H1 (cell line): ENCODE results near the gene NCAPD2. TPM values are rescaled to one million over a fixed set of nuclear protein-coding genes. Genes with fewer than 3 reads are reported as not detected.

Source experiments
- CTCF ChIA-PET: fragments of 300-600 bp; sonication (Branson Sonifier 250); formaldehyde crosslinking; loops from one replicate; lab custom pipeline; 2021; ENCODE audit not compliant: partially characterized antibody; lab: Charles Lee
- POLR2A ChIA-PET: fragments of 300-600 bp; sonication (Branson Sonifier 250); formaldehyde crosslinking; loops from one replicate; lab custom pipeline; 2021; ENCODE audit warnings: inconsistent platforms; ENCODE audit not compliant: partially characterized antibody; lab: Charles Lee
- DNase-seq, 2 experiments: peaks; one replicate each; pipeline versions ENCODE4 v3.0.0 to v3.0.0-alpha.2; 2010 to 2022; ENCODE audit warnings: low spot score in 2 of 2, low read depth in 1 of 2, mixed read lengths in 1 of 2
- FAIRE-seq: peaks from 2 replicates; lab custom pipeline; 2011; peaks lifted over from hg19 to GRCh38; lab: Jason Lieb, UNC
- H2AFZ ChIP-seq: 2 replicates; pipeline ENCODE4 v1.8.1; 2012; ENCODE audit warnings: low read length, inconsistent platforms
- H2AK5ac ChIP-seq: 2 replicates; pipeline ENCODE4 v1.6.1; 2013; ENCODE audit warnings: low read depth, low read length
- H2BK120ac ChIP-seq: replicated peaks from 2 replicates; pipeline ENCODE3; 2013; ENCODE audit warnings: low read depth, low read length, inconsistent platforms
- H2BK12ac ChIP-seq: 2 replicates; pipeline ENCODE4 v1.6.1; 2013; ENCODE audit warnings: low read depth, low read length
- H2BK15ac ChIP-seq: 2 replicates; pipeline ENCODE4 v1.6.1; 2013; ENCODE audit warnings: low read length
- H2BK20ac ChIP-seq: 2 replicates; pipeline ENCODE4 v1.6.1; 2013; ENCODE audit warnings: low read length
- H2BK5ac ChIP-seq: 2 replicates; pipeline ENCODE4 v1.6.1; 2013; ENCODE audit warnings: low read depth, low read length
- H3K14ac ChIP-seq: 2 replicates; pipeline ENCODE4 v1.6.1; 2013; ENCODE audit warnings: inconsistent platforms; ENCODE audit not compliant: insufficient read length
- H3K18ac ChIP-seq: 2 replicates; pipeline ENCODE4 v1.6.1; 2013; ENCODE audit warnings: low read length; ENCODE audit errors: extremely low read depth
- H3K23ac ChIP-seq: 2 replicates; pipeline ENCODE4 v1.6.1; 2013; ENCODE audit warnings: inconsistent platforms; ENCODE audit not compliant: insufficient read length
- H3K23me2 ChIP-seq: 2 replicates; pipeline ENCODE4 v1.6.1; 2013; ENCODE audit warnings: low read depth, low read length
- H3K27ac ChIP-seq: 2 replicates; pipeline ENCODE4 v1.6.1; 2011; ENCODE audit warnings: low read depth, low read length, inconsistent platforms
- H3K27me3 ChIP-seq, 4 experiments: replicated peaks in 1 of 4; 1 replicate in 1 of 4; 2 replicates in 3 of 4; pipeline versions ENCODE4 v1.6.1 to v1.8.1; 2011 to 2013; ENCODE audit warnings: low read length in 3 of 4, mild to moderate bottlenecking in 3 of 4, inconsistent platforms in 2 of 4, mixed read lengths in 2 of 4, moderate library complexity in 1 of 4; ENCODE audit not compliant: control insufficient read depth in 3 of 4, insufficient read depth in 3 of 4; ENCODE audit errors: extremely low read depth in 1 of 4
- H3K36me3 ChIP-seq, 4 experiments: 2 replicates each; pipeline versions ENCODE4 v1.6.1 to v1.8.1; 2011 to 2013; ENCODE audit warnings: mild to moderate bottlenecking in 4 of 4, low read length in 3 of 4, moderate library complexity in 2 of 4, control low read depth in 1 of 4, inconsistent platforms in 1 of 4; ENCODE audit not compliant: insufficient read depth in 4 of 4, control insufficient read depth in 2 of 4
- H3K4ac ChIP-seq: replicated peaks from 2 replicates; pipeline ENCODE3; 2013; ENCODE audit warnings: low read length, low read depth, mixed read lengths, inconsistent platforms; ENCODE audit not compliant: insufficient read length
- H3K4me1 ChIP-seq, 4 experiments: replicated peaks in 1 of 4; 1 replicate in 1 of 4; 2 replicates in 3 of 4; pipeline versions ENCODE4 v1.6.1 to v1.8.1; 2011 to 2013; ENCODE audit warnings: low read length in 3 of 4, inconsistent platforms in 2 of 4, mixed read lengths in 1 of 4; ENCODE audit not compliant: insufficient read depth in 4 of 4, control insufficient read depth in 3 of 4
- H3K4me2 ChIP-seq, 2 experiments: 2 replicates each; pipeline versions ENCODE4 v1.6.1 to v1.8.1; 2011 to 2013; ENCODE audit warnings: low read depth in 2 of 2, low read length in 2 of 2, control low read depth in 1 of 2, inconsistent platforms in 1 of 2, mild to moderate bottlenecking in 1 of 2; ENCODE audit not compliant: insufficient read depth in 1 of 2
- H3K4me3 ChIP-seq, 4 experiments: fragments of 200-600, 300-600 bp in 1 of 4; sonication (generic), shearing (Covaris generic), sonication (Bioruptor Twin) in 1 of 4; 2 replicates each; pipeline versions ENCODE4 v1.5.1 to v1.8.1; 2011 to 2016; ENCODE audit warnings: low read length in 4 of 4, low read depth in 3 of 4, control low read depth in 2 of 4, inconsistent platforms in 2 of 4, mild to moderate bottlenecking in 2 of 4, mixed read lengths in 1 of 4, moderate library complexity in 1 of 4; ENCODE audit not compliant: insufficient read depth in 2 of 4; ENCODE audit errors: extremely low read depth in 1 of 4
- H3K56ac ChIP-seq: replicated peaks from 2 replicates; pipeline ENCODE3; 2013; ENCODE audit warnings: low read depth, mild to moderate bottlenecking, mixed read lengths, low read length, inconsistent platforms; ENCODE audit not compliant: insufficient read length
- H3K79me1 ChIP-seq: 2 replicates; pipeline ENCODE4 v1.6.1; 2013; ENCODE audit warnings: low read depth, low read length, control low read depth
- H3K79me2 ChIP-seq, 2 experiments: 2 replicates each; pipeline versions ENCODE4 v1.6.1 to v1.8.1; 2012 to 2013; ENCODE audit warnings: low read length in 2 of 2, mild to moderate bottlenecking in 2 of 2, inconsistent platforms in 1 of 2; ENCODE audit not compliant: insufficient read depth in 2 of 2, control insufficient read depth in 1 of 2
- H3K9ac ChIP-seq, 4 experiments: replicated peaks in 1 of 4; 1 replicate in 1 of 4; 2 replicates in 3 of 4; pipeline versions ENCODE4 v1.6.1 to v1.8.1; 2011 to 2013; ENCODE audit warnings: low read depth in 3 of 4, low read length in 3 of 4, control low read depth in 2 of 4, mild to moderate bottlenecking in 2 of 4, moderate library complexity in 2 of 4, inconsistent platforms in 1 of 4; ENCODE audit errors: extremely low read depth in 1 of 4
- H3K9me3 ChIP-seq, 2 experiments: 2 replicates each; pipeline versions ENCODE4 v1.6.1 to v1.8.1; 2012 to 2013; ENCODE audit warnings: mild to moderate bottlenecking in 2 of 2, moderate library complexity in 2 of 2, control low read depth in 1 of 2, inconsistent platforms in 1 of 2, low read depth in 1 of 2, low read length in 1 of 2, mixed read lengths in 1 of 2; ENCODE audit not compliant: insufficient read depth in 2 of 2
- H4K20me1 ChIP-seq, 2 experiments: replicated peaks in 1 of 2; 2 replicates each; pipeline versions ENCODE3 to v1.8.1; 2011 to 2013; ENCODE audit warnings: inconsistent platforms in 2 of 2, low read length in 2 of 2, mild to moderate bottlenecking in 1 of 2; ENCODE audit not compliant: insufficient read depth in 2 of 2, control insufficient read depth in 1 of 2
- H4K5ac ChIP-seq: 2 replicates; pipeline ENCODE4 v1.6.1; 2013; ENCODE audit warnings: low read length, low read depth, mixed read lengths, inconsistent platforms; ENCODE audit not compliant: insufficient read length
- H4K8ac ChIP-seq: 2 replicates; pipeline ENCODE4 v1.8.0; 2013; ENCODE audit warnings: mild to moderate bottlenecking, moderate library complexity, low read length, inconsistent platforms; ENCODE audit not compliant: insufficient read depth; ENCODE audit errors: extremely low read depth
- H4K91ac ChIP-seq: replicated peaks from 2 replicates; pipeline ENCODE3; 2013; ENCODE audit warnings: low read length, mixed read lengths, inconsistent platforms; ENCODE audit not compliant: insufficient read length
- EGR1 ChIP-seq: IDR thresholded peaks from 2 replicates; pipeline ENCODE4 v1.6.1; 2011; ENCODE audit warnings: low read depth, low read length, borderline replicate concordance
- GABPA ChIP-seq: IDR thresholded peaks from 2 replicates; pipeline ENCODE4 v1.6.1; 2011; ENCODE audit warnings: mild to moderate bottlenecking, low read length, moderate library complexity, borderline replicate concordance; ENCODE audit not compliant: insufficient read depth
- KDM4A ChIP-seq: IDR thresholded peaks from one replicate; pipeline ENCODE4 v1.7.1; 2012; ENCODE audit warnings: low read depth, mild to moderate bottlenecking, moderate library complexity, low read length, inconsistent platforms; ENCODE audit not compliant: severe bottlenecking
- KDM5A ChIP-seq: fragments of 200-600 bp; IDR thresholded peaks from 2 replicates; pipeline ENCODE4 v1.7.1; 2012; ENCODE audit warnings: mild to moderate bottlenecking, low read length, inconsistent platforms, mixed read lengths
- MAFK ChIP-seq: IDR thresholded peaks from 2 replicates; pipeline ENCODE4 v1.6.1; 2012; ENCODE audit warnings: low read depth, mild to moderate bottlenecking, improper control_type of control experiment, low read length
- NANOG ChIP-seq: IDR thresholded peaks from 2 replicates; pipeline ENCODE4 v1.6.1; 2011; ENCODE audit warnings: low read length, low read depth, mild to moderate bottlenecking, inconsistent platforms; ENCODE audit not compliant: insufficient read depth, poor library complexity, severe bottlenecking
- POLR2A ChIP-seq, 2 experiments: IDR thresholded peaks; 1 replicate in 1 of 2; 2 replicates in 1 of 2; pipeline ENCODE4 v1.6.1; 2011; ENCODE audit warnings: low read depth in 2 of 2, low read length in 2 of 2, mild to moderate bottlenecking in 2 of 2; ENCODE audit errors: control extremely low read depth in 1 of 2
- SIN3A ChIP-seq, 2 experiments: IDR thresholded peaks in 1 of 2; conservative IDR thresholded peaks in 1 of 2; 2 replicates each; pipeline ENCODE4 v1.6.1; 2011 to 2012; ENCODE audit warnings: low read length in 2 of 2, improper control_type of control experiment in 1 of 2, low read depth in 1 of 2, mild to moderate bottlenecking in 1 of 2
- SP1 ChIP-seq: IDR thresholded peaks from 2 replicates; pipeline ENCODE4 v1.6.1; 2011; ENCODE audit warnings: low read depth, low read length
- SUZ12 ChIP-seq: fragments of 200-600 bp; sonication (generic); IDR thresholded peaks from 2 replicates; pipeline ENCODE4 v1.6.1; 2012; ENCODE audit warnings: mild to moderate bottlenecking, inconsistent platforms, low read length, moderate library complexity, mixed read lengths
- TCF12 ChIP-seq: IDR thresholded peaks from 2 replicates; pipeline ENCODE4 v1.6.1; 2011; ENCODE audit warnings: low read depth, mild to moderate bottlenecking, low read length
- YY1 ChIP-seq: IDR thresholded peaks from 2 replicates; pipeline ENCODE4 v1.6.1; 2011; ENCODE audit warnings: low read depth, mild to moderate bottlenecking, low read length
- WGBS, 2 experiments: shearing (Covaris generic) in 1 of 2; methylation state at CpG; one replicate each; pipeline versions ENCODE4 v1.1.6 to v1.1.7; 2013 to 2015; ENCODE audit warnings: low lambda C conversion rate in 2 of 2, mixed read lengths in 2 of 2, inconsistent platforms in 1 of 2, low coverage in 1 of 2, missing lambda C conversion rate in 1 of 2; ENCODE audit not compliant: insufficient replicate concordance in 2 of 2, insufficient coverage in 1 of 2, insufficient read length in 1 of 2; ENCODE audit errors: extremely low coverage in 1 of 2, missing lambda C conversion rate in 1 of 2; 5-methylcytosine and 5-hydroxymethylcytosine counted together
- polyA plus RNA-seq, 7 experiments: library from polyadenylated mRNA; depleted of rRNA in 3 of 7; stranded (reverse) in 5 of 7; unstranded in 2 of 7; fragments of >200 nt in 5 of 7; fragments of 200-250 nt in 2 of 7; gene quantifications; 1 replicate in 5 of 7; 2 replicates in 1 of 7; 4 replicates in 1 of 7; pipeline versions ENCODE4 v1.2.1 to v1.2.3, GENCODE V29; 2011 to 2013; ENCODE audit warnings: missing spikeins in 2 of 7, mixed read lengths in 2 of 7
- total RNA-seq: library from RNA; stranded (reverse); fragmentation: NEBNext Ultra II Directional; extraction: Animal tissue kit (Norgen Biotek cat#: 25700); gene quantifications from 2 replicates; pipeline ENCODE4 v1.2.1, GENCODE V29; 2021

The NCAPD2 gene
- total and polyA plus RNA-seq, 2 of the 8 experiments (the other 6 are each of a cell fraction or from before 2014, with no cell fraction given): 55.8 to 132 TPM

DNA sequence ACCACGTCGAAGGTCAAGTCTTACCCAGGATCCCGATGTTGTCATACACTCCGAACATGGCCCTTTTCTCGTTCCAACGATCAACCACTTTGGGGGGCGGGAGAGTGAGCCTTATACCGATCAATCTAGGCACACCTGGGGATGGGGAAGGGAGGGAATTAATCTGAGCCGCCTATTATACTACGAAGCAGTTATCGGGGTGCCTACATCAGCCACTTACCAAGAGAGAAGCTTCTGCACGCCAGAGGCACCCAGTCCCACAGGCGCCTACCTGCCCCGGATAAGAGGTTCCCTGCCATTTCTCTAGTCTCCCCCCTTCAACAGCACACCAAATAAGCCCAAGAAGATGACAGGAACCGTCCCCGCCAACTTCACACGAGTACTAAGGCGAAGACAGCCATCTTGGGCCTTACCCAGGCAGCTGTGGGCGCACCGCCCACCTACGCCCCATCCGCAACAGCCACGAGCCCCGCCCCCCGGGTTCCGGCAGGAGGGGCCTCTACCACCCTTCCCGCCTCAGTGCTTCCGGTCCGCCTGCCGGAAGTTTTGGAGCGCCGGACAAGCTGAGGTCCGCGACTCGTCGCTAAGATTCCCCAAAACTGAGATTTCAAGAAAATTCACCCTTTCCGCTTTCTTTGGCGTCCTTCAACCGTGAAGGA, 935 bp upstream of the NCAPD2 start, which contains the start of gene MRPL51:
TSS of gene MRPL51 (minus strand) at position 425 of the 659 bp plus-strand sequence. CDS start at position 299, 126 bp downstream.
- Histone ChIP-seq H3K23me2 (peaks cover 7% of the 10 kb centered on the region), H4K91ac (peak within 1 kb of the TSS; percentile 48), H3K4me3 (peak within 1 kb of the TSS; percentile 84 to 98 (median 90)), H2BK120ac (peak within 1 kb of the TSS; percentile 50), H3K79me1 (peaks cover 3% of the 10 kb centered on the region), H3K9me3 (no peaks in the 10 kb centered on the region), H2AK5ac (no peak within 1 kb of the TSS), H3K4ac (peak within 1 kb of the TSS; percentile 73), H3K27ac (peak within 1 kb of the TSS; percentile 81), H3K56ac (peak within 1 kb of the TSS; percentile 82), H3K27me3 (no peaks in the 10 kb centered on the region), H2BK15ac (peak within 1 kb of the TSS; percentile 24; the same call in 1 of the 2 replicates), H3K36me3 (peaks cover 5 to 29% (median 14%) of the 10 kb centered on the region in 4 experiments; a peak in 7 of 8 replicates), H3K23ac (no peak within 1 kb of the TSS), H4K8ac (peak within 1 kb of the TSS; percentile 39), H2BK5ac (peak within 1 kb of the TSS; percentile 99), H4K5ac (peak within 1 kb of the TSS; percentile 82), H3K14ac (no peak within 1 kb of the TSS), H3K18ac (peak within 1 kb of the TSS; percentile 76), H2BK20ac (no peak within 1 kb of the TSS), H3K4me1 (peaks cover 0 to 6% (median 4%) of the 10 kb centered on the region in 4 experiments; a peak in 4 of 7 replicates), H2AFZ (peak within 1 kb of the TSS; percentile 71; the same call in 1 of the 2 replicates), H4K20me1 (peaks cover 4% of the 10 kb centered on the region in 2 experiments), H2BK12ac (peak within 1 kb of the TSS; percentile 99), H3K79me2 (peaks cover 0 to 38% of the 10 kb centered on the region in 2 experiments; a peak in 3 of 4 replicates), H3K4me2 (peak within 1 kb of the TSS; percentile 88 to 95), H3K9ac (peak within 1 kb of the TSS; percentile 55 to 97 (median 82))
- ChIA-PET CTCF (interaction anchor here (0.7 to 1.6 kb wide), 8 partner anchors 11 to 154 kb away, joined by 3 to 7 read pairs (median 3); partner anchors contain the start of gene VAMP1), POLR2A (interaction anchor here (0.7 to 3.9 kb wide), 23 partner anchors 9 to 480 kb away, joined by 3 to 39 read pairs (median 3); partner anchors contain the start of genes CDCA3, GAPDH, SPSB2 and VAMP1)
- FAIRE-seq (no peak), DNase-seq (peak; percentile 71 to 98)
- WGBS, 2 experiments: 4% methylated on average over 39 of the region's 39 CpGs; no CpG with 5 or more reads in 1 of the 2 experiments
- TF ChIP-seq NANOG (peak; percentile 9), SUZ12 (no peak), YY1 (peak; percentile 96), KDM4A (peak; percentile 56), SP1 (peak; percentile 56), MAFK (no peak), SIN3A (conservative IDR thresholded peaks at IDR 0.05 in 1 of 2, IDR thresholded peaks at IDR 0.05 in 1 of 2; ENCODE audit: low read depth in 1 of 2, low read length in 2 of 2) (peak; percentile 70 to 82; a peak in 2 of 4 replicates), TCF12 (no peak), POLR2A (IDR thresholded peaks at IDR 0.05; ENCODE audit: control extremely low read depth in 1 of 2, low read depth in 2 of 2, low read length in 2 of 2) (peak; percentile 76 to 83; a peak in 2 of 3 replicates), KDM5A (peak; percentile 89), GABPA (peak; percentile 97), EGR1 (peak; percentile 85; the same call in 1 of the 2 replicates)
